ENCODE measurements around the gene HELB. TPM values are rescaled to one million over a fixed set of nuclear protein-coding genes. Genes with fewer than 3 reads are reported as not detected.

Gene HELB
- total RNA-seq: 10 to 100 TPM in 1 of 5 donors, 1 to 10 TPM in 2, under 1 TPM in 2; 0.58 to 10.1 (median 3.6) TPM
- under 1 TPM; 0.31 to 0.50 (median 0.46) TPM for polyA plus RNA-seq
- long read RNA-seq, donor 1: 0 reads
- long read RNA-seq, donor 2: 0 reads
- long read RNA-seq, donor 3: 0 reads
- long read RNA-seq, donor 4: 0 reads
- long read RNA-seq, donor 5: 0 reads
- long read RNA-seq, donor 6: 0 reads
- long read RNA-seq, donor 7: 0 reads
- long read RNA-seq, donor 8: 0 reads
- long read RNA-seq, donor 9: 0 reads
- long read RNA-seq, donor 10: 0 reads

DNA sequence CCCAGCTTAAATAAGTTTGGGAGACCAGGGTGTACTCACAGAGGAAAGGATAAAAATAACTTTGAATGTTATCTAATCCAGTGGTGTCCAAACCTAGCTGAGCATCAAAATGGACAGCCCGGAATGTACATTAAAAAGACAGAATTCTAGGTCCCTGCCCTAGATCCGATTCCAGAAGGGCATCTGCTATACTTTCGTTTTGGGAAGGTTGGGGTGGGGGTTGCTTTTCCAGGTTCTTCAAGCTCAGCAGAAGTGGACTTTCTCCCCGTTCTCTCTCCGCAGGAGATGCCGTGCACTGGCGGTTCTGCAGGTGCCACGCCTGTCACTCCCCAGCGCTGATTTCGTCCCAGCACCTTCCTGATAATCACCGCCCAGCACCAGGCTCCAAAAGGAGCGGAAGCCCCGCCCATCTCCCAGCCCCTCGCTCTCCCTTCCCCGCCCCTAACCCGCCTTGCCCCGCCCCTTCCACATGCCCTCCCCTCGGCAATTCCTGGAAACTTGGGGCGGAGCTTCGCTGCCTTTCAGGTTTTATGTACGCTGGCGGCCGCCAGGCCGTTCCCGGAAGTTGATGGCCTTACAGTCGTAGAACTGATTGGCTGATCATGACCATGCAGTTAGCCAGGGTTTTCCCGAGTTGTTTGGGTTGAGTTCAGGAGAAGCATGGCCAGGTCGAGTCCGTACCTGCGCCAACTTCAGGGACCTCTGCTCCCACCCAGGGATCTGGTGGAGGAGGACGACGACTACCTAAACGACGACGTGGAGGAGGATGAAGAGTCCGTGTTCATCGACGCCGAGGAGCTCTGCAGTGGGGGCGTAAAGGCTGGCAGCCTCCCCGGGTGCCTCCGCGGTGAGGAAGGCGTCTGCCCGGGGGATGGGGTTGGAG is at the start of gene HELB:
TSS of gene HELB (plus strand) at position 550 of the 883 bp plus-strand sequence. CDS start at position 661, 111 bp downstream.
- Histone ChIP-seq H3K27me3 (peaks cover 0 to 3% (median 0%) of the 10 kb centered on the region in 3 donors), H3K4me1 (peaks cover 0 to 41% (median 18%) of the 10 kb centered on the region in 4 donors), H3K36me3 (peaks cover 0 to 10% (median 3%) of the 10 kb centered on the region in 4 donors), H3K4me3 (peak within 1 kb of the TSS; percentile 70 to 74 (median 70)), H3K27ac (peak within 1 kb of the TSS; percentile 88 to 92 (median 89)), H3K9me3 (no peaks in the 10 kb centered on the region)
- 0 to 2% (median 0%) methylated on average over 36 to 45 of the region's 45 CpGs for WGBS, 5 donors
- TF ChIP-seq, protein P1, sequence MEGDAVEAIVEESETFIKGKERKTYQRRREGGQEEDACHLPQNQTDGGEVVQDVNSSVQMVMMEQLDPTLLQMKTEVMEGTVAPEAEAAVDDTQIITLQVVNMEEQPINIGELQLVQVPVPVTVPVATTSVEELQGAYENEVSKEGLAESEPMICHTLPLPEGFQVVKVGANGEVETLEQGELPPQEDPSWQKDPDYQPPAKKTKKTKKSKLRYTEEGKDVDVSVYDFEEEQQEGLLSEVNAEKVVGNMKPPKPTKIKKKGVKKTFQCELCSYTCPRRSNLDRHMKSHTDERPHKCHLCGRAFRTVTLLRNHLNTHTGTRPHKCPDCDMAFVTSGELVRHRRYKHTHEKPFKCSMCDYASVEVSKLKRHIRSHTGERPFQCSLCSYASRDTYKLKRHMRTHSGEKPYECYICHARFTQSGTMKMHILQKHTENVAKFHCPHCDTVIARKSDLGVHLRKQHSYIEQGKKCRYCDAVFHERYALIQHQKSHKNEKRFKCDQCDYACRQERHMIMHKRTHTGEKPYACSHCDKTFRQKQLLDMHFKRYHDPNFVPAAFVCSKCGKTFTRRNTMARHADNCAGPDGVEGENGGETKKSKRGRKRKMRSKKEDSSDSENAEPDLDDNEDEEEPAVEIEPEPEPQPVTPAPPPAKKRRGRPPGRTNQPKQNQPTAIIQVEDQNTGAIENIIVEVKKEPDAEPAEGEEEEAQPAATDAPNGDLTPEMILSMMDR (IDR thresholded peaks at IDR 0.05): no peak
- peak; percentile 71 to 92 (median 91) for TF ChIP-seq POLR2AphosphoS5 (IDR thresholded peaks at IDR 0.05)
- TF ChIP-seq EP300 (IDR thresholded peaks at IDR 0.05): no peak
- TF ChIP-seq POLR2A (IDR thresholded peaks at IDR 0.05): peak in 1 of 4 donors; percentile 57
- intact Hi-C loops (cut with DNase I; ENCODE audit: low total_unique reads): no loop called here
- DNase-seq: peak; percentile 98 to 100

DNA sequence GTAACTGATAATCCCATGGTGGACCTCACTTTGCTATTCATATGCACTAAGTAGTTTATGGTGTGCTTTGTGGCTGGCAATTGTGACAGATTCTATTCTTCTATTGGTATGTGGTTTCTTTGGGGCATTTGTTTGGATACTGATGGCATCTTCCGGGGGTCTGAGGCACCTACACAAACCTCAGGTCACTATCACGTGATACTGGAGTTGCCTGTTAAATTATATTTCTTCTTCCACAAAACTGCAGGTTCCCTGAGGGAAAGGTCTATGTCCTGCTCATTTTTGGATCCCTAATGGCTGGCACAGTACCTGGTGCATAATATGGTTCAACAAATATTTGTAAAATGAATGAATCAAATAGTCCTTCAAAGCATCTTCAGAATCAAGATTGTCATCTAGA is 49.5 kb upstream of the HELB start:
- Histone ChIP-seq H3K9me3 (no peaks in the 10 kb centered on the region), H3K27ac (no peak overlapping the region), H3K4me3 (no peak overlapping the region), H3K27me3 (no peaks in the 10 kb centered on the region), H3K4me1 (no peaks in the 10 kb centered on the region), H3K36me3 (peaks cover 0 to 46% (median 24%) of the 10 kb centered on the region in 4 donors)
- WGBS, 5 donors: 80 to 92% (median 84%) methylated on average over 2 of the region's 2 CpGs
- TF ChIP-seq POLR2A (IDR thresholded peaks at IDR 0.05) (no peak), EP300 (IDR thresholded peaks at IDR 0.05) (no peak), POLR2AphosphoS5 (IDR thresholded peaks at IDR 0.05) (no peak)
- TF ChIP-seq, protein P1 (IDR thresholded peaks at IDR 0.05): no peak
- intact Hi-C loops (cut with DNase I; ENCODE audit: low total_unique reads): no loop called here
- no peak for DNase-seq

DNA sequence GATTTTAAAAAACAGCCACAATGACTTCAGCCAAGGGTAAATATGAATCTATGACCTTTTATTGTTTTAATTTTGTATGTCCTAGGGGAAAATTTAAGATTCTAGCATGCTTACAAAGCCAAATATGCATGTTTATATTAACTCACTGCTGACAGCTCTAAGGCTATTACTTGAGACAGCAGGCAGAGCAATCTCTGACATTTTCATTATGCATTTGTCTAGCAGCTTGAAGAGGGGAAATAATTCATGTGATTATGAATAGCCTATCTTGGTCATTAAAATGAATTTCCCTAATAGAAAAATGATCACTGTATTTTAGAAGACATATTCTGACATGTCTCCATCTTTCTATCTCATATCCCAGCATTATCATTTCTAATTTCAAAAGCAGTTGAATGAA is 46.6 kb upstream of the HELB start:
- peaks cover 0 to 16% (median 3%) of the 10 kb centered on the region in 4 donors for H3K36me3 ChIP-seq

DNA sequence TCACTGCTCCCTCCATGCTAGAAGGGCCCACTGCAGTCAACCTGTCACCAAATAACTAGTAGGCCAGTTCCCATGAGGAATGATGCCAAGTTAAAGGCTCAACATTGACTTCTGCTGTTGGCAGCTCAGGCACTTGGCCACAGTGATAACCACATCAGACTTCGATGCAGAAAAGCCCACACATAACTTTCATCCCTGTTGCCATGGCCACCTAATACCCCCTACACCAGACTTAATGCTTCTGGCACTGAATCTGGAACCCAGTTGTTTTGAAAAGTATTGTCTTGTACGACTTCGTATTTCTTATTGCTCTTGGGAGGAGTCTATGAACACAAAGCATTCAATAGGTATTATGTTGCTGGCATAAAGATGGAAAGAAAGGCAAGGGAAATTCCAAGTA is 44.3 kb upstream of the HELB start:
- intact Hi-C loops (cut with DNase I; ENCODE audit: low total_unique reads): no loop called here
- H3K9me3 ChIP-seq: no peaks in the 10 kb centered on the region
- H3K4me1 ChIP-seq: no peaks in the 10 kb centered on the region
- H3K4me3 ChIP-seq: no peak overlapping the region
- no peaks in the 10 kb centered on the region for H3K27me3 ChIP-seq
- 56 to 80% (median 65%) methylated on average over 3 of the region's 3 CpGs for WGBS, 5 donors
- H3K27ac ChIP-seq: no peak overlapping the region
- DNase-seq: no peak
- TF ChIP-seq EP300 (IDR thresholded peaks at IDR 0.05): no peak
- no peak for TF ChIP-seq POLR2A (IDR thresholded peaks at IDR 0.05)
- TF ChIP-seq POLR2AphosphoS5 (IDR thresholded peaks at IDR 0.05): no peak
- TF ChIP-seq, protein P1 (IDR thresholded peaks at IDR 0.05): no peak
- H3K36me3 ChIP-seq: no peaks in the 10 kb centered on the region

More for the DNA sequence above, 46.6 kb upstream of the HELB start:
- H3K9me3 ChIP-seq: no peaks in the 10 kb centered on the region
- no peak for DNase-seq
- H3K4me1 ChIP-seq: no peaks in the 10 kb centered on the region
- TF ChIP-seq, protein P1 (IDR thresholded peaks at IDR 0.05): no peak
- no peak for TF ChIP-seq POLR2A (IDR thresholded peaks at IDR 0.05)
- TF ChIP-seq POLR2AphosphoS5 (IDR thresholded peaks at IDR 0.05): no peak
- TF ChIP-seq EP300 (IDR thresholded peaks at IDR 0.05): no peak
- intact Hi-C loops (cut with DNase I; ENCODE audit: low total_unique reads): no loop called here
- no peaks in the 10 kb centered on the region for H3K27me3 ChIP-seq
- H3K27ac ChIP-seq: no peak overlapping the region
- no peak overlapping the region for H3K4me3 ChIP-seq

Measured in stomach (tissue), 19 donors.